Suprapubic skin (tissue), 4 donors: Measurements from ENCODE around the gene GEMIN4.

Experiments used
- CTCF ChIP-seq, 2 donors: fragments of 200-600 bp in 1 of 2; fragments of 450-650 bp in 1 of 2; sonication (generic) in 1 of 2; IDR thresholded peaks; one replicate each; pipeline ENCODE4 v1.5.1; 2016 to 2019; ENCODE audit warnings: antibody characterized with exemption in 2 of 2, mild to moderate bottlenecking in 1 of 2, moderate library complexity in 1 of 2
- EP300 ChIP-seq: sonication (generic); formaldehyde crosslinking; IDR thresholded peaks from one replicate; pipeline ENCODE4 v1.6.1; 2017; ENCODE audit warnings: antibody characterized with exemption
- POLR2A ChIP-seq, 2 donors: fragments of 450-650 bp; IDR thresholded peaks; one replicate each; pipeline ENCODE4 v1.6.1; 2017; ENCODE audit warnings: antibody characterized with exemption in 2 of 2, mild to moderate bottlenecking in 2 of 2, moderate library complexity in 2 of 2
- POLR2AphosphoS5 ChIP-seq, 3 donors: sonication (generic); formaldehyde crosslinking; IDR thresholded peaks; one replicate each; pipeline ENCODE4 v1.6.1; 2017; ENCODE audit warnings: antibody characterized with exemption in 3 of 3

GRCh38 chr17:784143-784542 is 32.1 kb upstream of the GEMIN4 start:
- TF ChIP-seq CTCF (IDR thresholded peaks at IDR 0.05) (no peak), POLR2A (IDR thresholded peaks at IDR 0.05) (no peak), POLR2AphosphoS5 (IDR thresholded peaks at IDR 0.05) (no peak), EP300 (no peak)
